Activated CD4-positive, alpha-beta T cell treated with anti-CD3 and anti-CD28 coated beads, Interleukin-2, amount 50 U/mL, for 24 hours (primary cell): ENCODE measurements around the gene ITGA8.
"Not testable (repeated sequence)": the region's sequence is repeated elsewhere in the genome, so short reads cannot be mapped to it uniquely, and the experiment has no call there.

Source experiments
- DNase-seq, 2 donors: peaks; one replicate each; pipeline ENCODE4 v3.0.0-alpha.2; 2020; ENCODE audit warnings: low read depth in 1 of 2, low spot score in 1 of 2

Gene ITGA8

GRCh38 chr10:15719899-15720634, at the start of gene ITGA8:
Gene ITGA8 (minus strand): TSS chr10:15719922. CDS start chr10:15719771, 151 bp downstream.
- DNase-seq = no peak

- no peak for DNase-seq
Observed at GRCh38 chr10:15764892-15765454, 45.3 kb upstream of the ITGA8 start.

GRCh38 chr10:15763006-15763405, 43.3 kb upstream of the ITGA8 start:
- DNase-seq = no peak

GRCh38 chr10:15762239-15762638, 42.5 kb upstream of the ITGA8 start:
- DNase-seq = not testable (repeated sequence)

- DNase-seq = not testable (repeated sequence)
Observed at GRCh38 chr10:15761224-15761623, 41.5 kb upstream of the ITGA8 start.

GRCh38 chr10:15760681-15761080, 41.0 kb upstream of the ITGA8 start:
- DNase-seq = no peak

- DNase-seq = no peak
Observed at GRCh38 chr10:15759265-15759664, 39.5 kb upstream of the ITGA8 start.

GRCh38 chr10:15758618-15759017, 38.9 kb upstream of the ITGA8 start:
- DNase-seq = no peak

- no peak for DNase-seq
Observed at GRCh38 chr10:15754937-15755336, 35.2 kb upstream of the ITGA8 start.

GRCh38 chr10:15751046-15751445, 31.3 kb upstream of the ITGA8 start:
- no peak for DNase-seq

- DNase-seq = no peak
Observed at GRCh38 chr10:15748126-15748525, 28.4 kb upstream of the ITGA8 start.

GRCh38 chr10:15747632-15748031, 27.9 kb upstream of the ITGA8 start:
- no peak for DNase-seq

- no peak for DNase-seq
Observed at GRCh38 chr10:15745751-15746150, 26.0 kb upstream of the ITGA8 start.

- DNase-seq = peak in 1 of 2 donors; percentile 24
Observed at GRCh38 chr10:15744217-15744865, 24.6 kb upstream of the ITGA8 start.

- DNase-seq = no peak
Observed at GRCh38 chr10:15743443-15743842, 23.7 kb upstream of the ITGA8 start.

- no peak for DNase-seq
Observed at GRCh38 chr10:15742836-15743235, 23.1 kb upstream of the ITGA8 start.

- no peak for DNase-seq
Observed at GRCh38 chr10:15742102-15742501, 22.4 kb upstream of the ITGA8 start.

- DNase-seq = no peak
Observed at GRCh38 chr10:15741581-15741980, 21.9 kb upstream of the ITGA8 start.

GRCh38 chr10:15740261-15740660, 20.5 kb upstream of the ITGA8 start:
- DNase-seq = no peak

- no peak for DNase-seq
Observed at GRCh38 chr10:15739254-15739970, 19.7 kb upstream of the ITGA8 start.

GRCh38 chr10:15738270-15738925, 18.7 kb upstream of the ITGA8 start:
- no peak for DNase-seq
